ENCODE data around the gene SOX4.

- TF ChIP-seq POLR2AphosphoS5 (IDR thresholded peaks at IDR 0.05) (no peak), POLR2A (IDR thresholded peaks at IDR 0.05) (no peak), CTCF (IDR thresholded peaks at IDR 0.05) (no peak)
Observed at GRCh38 chr6:21556511-21556910, 37.0 kb upstream of the SOX4 start.

Measured in stomach (tissue), 4 donors.